Liver (tissue), 9 donors: ENCODE measurements around the gene NMBR. TPM values are rescaled to one million over a fixed set of nuclear protein-coding genes. Genes with fewer than 3 reads are reported as not detected.

ENCODE experiments used
- DNase-seq: peaks from one replicate; pipeline ENCODE4 v3.0.0-alpha.2; 2017; ENCODE audit warnings: low spot score
- H3K27ac ChIP-seq, 2 donors: one replicate each; pipeline ENCODE4 v1.7.0; 2013; ENCODE audit warnings: inconsistent platforms in 2 of 2, low read length in 2 of 2, control low read depth in 1 of 2, low read depth in 1 of 2, mild to moderate bottlenecking in 1 of 2
- H3K27me3 ChIP-seq, 4 donors: one replicate each; pipeline versions ENCODE4 v1.6.1 to v1.7.0; 2013; ENCODE audit warnings: low read length in 3 of 4, inconsistent platforms in 1 of 4, mild to moderate bottlenecking in 1 of 4, moderate library complexity in 1 of 4; ENCODE audit not compliant: control insufficient read depth in 4 of 4, insufficient read depth in 4 of 4
- H3K36me3 ChIP-seq, 4 donors: one replicate each; pipeline versions ENCODE4 v1.6.1 to v1.7.0; 2013; ENCODE audit warnings: low read length in 3 of 4, mild to moderate bottlenecking in 3 of 4, low read depth in 1 of 4, moderate library complexity in 1 of 4; ENCODE audit not compliant: control insufficient read depth in 4 of 4, insufficient read depth in 3 of 4
- H3K4me1 ChIP-seq, 4 donors: one replicate each; pipeline versions ENCODE4 v1.6.1 to v1.7.0; 2013; ENCODE audit warnings: low read length in 3 of 4, mild to moderate bottlenecking in 3 of 4, moderate library complexity in 1 of 4; ENCODE audit not compliant: control insufficient read depth in 4 of 4, insufficient read depth in 4 of 4
- H3K4me3 ChIP-seq, 3 donors: one replicate each; pipeline versions ENCODE4 v1.6.1 to v1.7.0; 2013; ENCODE audit warnings: low read length in 3 of 3, control low read depth in 1 of 3, low read depth in 1 of 3, mild to moderate bottlenecking in 1 of 3
- H3K9ac ChIP-seq, 2 donors: one replicate each; pipeline ENCODE4 v1.7.0; 2013; ENCODE audit warnings: low read length in 2 of 2, mild to moderate bottlenecking in 2 of 2, moderate library complexity in 2 of 2, control low read depth in 1 of 2, low read depth in 1 of 2
- H3K9me3 ChIP-seq, 4 donors: one replicate each; pipeline versions ENCODE4 v1.6.1 to v1.7.0; 2013; ENCODE audit warnings: low read length in 3 of 4; ENCODE audit not compliant: control insufficient read depth in 4 of 4
- ATF3 ChIP-seq: IDR thresholded peaks from 2 replicates; pipeline ENCODE4 v1.6.1; 2016; ENCODE audit warnings: antibody characterized with exemption
- CTCF ChIP-seq: fragments of 150-350 bp; IDR thresholded peaks from 2 replicates; pipeline ENCODE4 v1.5.1; 2017; ENCODE audit warnings: improper control_type of control experiment, low read depth, low read length; ENCODE audit not compliant: missing input control
- EGR1 ChIP-seq, 2 donors: IDR thresholded peaks; 2 replicates each; pipeline ENCODE4 v1.6.1; 2016 to 2018; ENCODE audit warnings: antibody characterized with exemption in 2 of 2, low read depth in 2 of 2
- FOXA1 ChIP-seq: IDR thresholded peaks from 2 replicates; pipeline ENCODE4 v1.6.1; 2016; ENCODE audit warnings: antibody characterized with exemption
- FOXA2 ChIP-seq: IDR thresholded peaks from 2 replicates; pipeline ENCODE4 v1.6.1; 2016; ENCODE audit warnings: antibody characterized with exemption
- HNF4A ChIP-seq, 2 donors: conservative IDR thresholded peaks; 2 replicates each; pipeline ENCODE4 v1.6.1; 2016; ENCODE audit warnings: antibody characterized with exemption in 2 of 2, mild to moderate bottlenecking in 2 of 2
- HNF4G ChIP-seq: IDR thresholded peaks from 2 replicates; pipeline ENCODE4 v1.6.1; 2016; ENCODE audit warnings: antibody characterized with exemption
- JUND ChIP-seq, 2 donors: IDR thresholded peaks; 2 replicates each; pipeline ENCODE4 v1.6.1; 2016; ENCODE audit warnings: antibody characterized with exemption in 2 of 2
- MAX ChIP-seq: IDR thresholded peaks from 2 replicates; pipeline ENCODE4 v1.6.1; 2016; ENCODE audit warnings: antibody characterized with exemption
- NR2F2 ChIP-seq: IDR thresholded peaks from 2 replicates; pipeline ENCODE4 v1.6.1; 2016; ENCODE audit warnings: antibody characterized with exemption
- RAD21 ChIP-seq, 2 donors: IDR thresholded peaks; 2 replicates each; pipeline ENCODE4 v1.6.1; 2016; ENCODE audit warnings: antibody characterized with exemption in 2 of 2, mild to moderate bottlenecking in 2 of 2
- REST ChIP-seq: IDR thresholded peaks from 2 replicates; pipeline ENCODE4 v1.6.1; 2016; ENCODE audit warnings: antibody characterized with exemption, mild to moderate bottlenecking
- SP1 ChIP-seq: IDR thresholded peaks from 2 replicates; pipeline ENCODE4 v1.6.1; 2018; ENCODE audit warnings: antibody characterized with exemption, mild to moderate bottlenecking
- TAF1 ChIP-seq: conservative IDR thresholded peaks from 2 replicates; pipeline ENCODE4 v1.6.1; 2016; ENCODE audit warnings: antibody characterized with exemption, mild to moderate bottlenecking
- ZBTB33 ChIP-seq: IDR thresholded peaks from 2 replicates; pipeline ENCODE4 v1.6.1; 2016; ENCODE audit warnings: antibody characterized with exemption
- WGBS: extraction: QIAGEN DNeasy Blood & Tissue Kit; methylation state at CpG from one replicate; pipeline ENCODE4 v1.1.7; 2013; 5-methylcytosine and 5-hydroxymethylcytosine counted together
- polyA plus RNA-seq, 2 donors: library from polyadenylated mRNA; stranded (reverse) in 1 of 2; unstranded in 1 of 2; fragments of 200-250 nt in 1 of 2; fragments of >200 nt in 1 of 2; fragmentation: Nextera tagmentation in 1 of 2; extraction: Ambion mirVana in 1 of 2; gene quantifications; one replicate each; pipeline versions ENCODE4 v1.2.1 to v1.2.3, GENCODE V29; 2013 to 2015
- total RNA-seq, 2 donors: library from RNA; depleted of rRNA; stranded (reverse); fragments of >200 nt; gene quantifications; one replicate each; pipeline ENCODE4 v1.2.3, GENCODE V29; 2014
- donor health status: healthy.
- donor health status: healthy.
- donor health status: healthy.
- donor health status: healthy.
- donor health status: healthy.

NMBR gene
- total and polyA plus RNA-seq, 4 donors: not detected

- H3K9me3 ChIP-seq: no peaks in the 10 kb centered on the region
- no peak overlapping the region for H3K27ac ChIP-seq
- H3K36me3 ChIP-seq: no peaks in the 10 kb centered on the region
- WGBS: 88% methylated on average over 3 of the region's 3 CpGs
- TF ChIP-seq HNF4G (no peak), ATF3 (no peak), SP1 (no peak), FOXA1 (no peak), REST (no peak), FOXA2 (no peak), JUND (IDR thresholded peaks at IDR 0.05) (no peak), MAX (no peak)
- no peak overlapping the region for H3K9ac ChIP-seq
- DNase-seq: no peak
- no peak overlapping the region for H3K4me3 ChIP-seq
- H3K4me1 ChIP-seq: no peaks in the 10 kb centered on the region
- H3K27me3 ChIP-seq: no peaks in the 10 kb centered on the region
Measured at GRCh38 chr6:142058551-142059290, 88.2 kb downstream of the NMBR start.

- 84% methylated on average over 3 of the region's 3 CpGs for WGBS
- H3K4me3 ChIP-seq: no peak overlapping the region
Measured at GRCh38 chr6:142055219-142055618, 91.7 kb downstream of the NMBR start.

More at GRCh38 chr6:142055219-142055618, 91.7 kb downstream of the NMBR start:
- Histone ChIP-seq H3K27me3 (no peaks in the 10 kb centered on the region), H3K27ac (no peak overlapping the region), H3K9ac (no peak overlapping the region), H3K36me3 (no peaks in the 10 kb centered on the region), H3K4me1 (no peaks in the 10 kb centered on the region), H3K9me3 (peaks cover 0 to 6% (median 0%) of the 10 kb centered on the region in 4 donors)
- TF ChIP-seq EGR1 (IDR thresholded peaks at IDR 0.05; ENCODE audit: low read depth in 2 of 2) (no peak), RAD21 (IDR thresholded peaks at IDR 0.05) (no peak), REST (no peak), ZBTB33 (no peak), FOXA1 (no peak), TAF1 (no peak), HNF4A (conservative IDR thresholded peaks at IDR 0.05) (no peak), NR2F2 (no peak), CTCF (no peak)
- no peak for DNase-seq
